Nucleus accumbens (tissue), 56 donors: ENCODE measurements around the gene GRIP1.

Experiments used
- DNase-seq, 56 donors: peaks; one replicate each; lab custom pipeline; 2025; lab: John Stamatoyannopoulos, UW

The GRIP1 gene

GRCh38 chr12:66653796-66654195 is 25.1 kb downstream of the GRIP1 start:
- no peak for DNase-seq

DNA sequence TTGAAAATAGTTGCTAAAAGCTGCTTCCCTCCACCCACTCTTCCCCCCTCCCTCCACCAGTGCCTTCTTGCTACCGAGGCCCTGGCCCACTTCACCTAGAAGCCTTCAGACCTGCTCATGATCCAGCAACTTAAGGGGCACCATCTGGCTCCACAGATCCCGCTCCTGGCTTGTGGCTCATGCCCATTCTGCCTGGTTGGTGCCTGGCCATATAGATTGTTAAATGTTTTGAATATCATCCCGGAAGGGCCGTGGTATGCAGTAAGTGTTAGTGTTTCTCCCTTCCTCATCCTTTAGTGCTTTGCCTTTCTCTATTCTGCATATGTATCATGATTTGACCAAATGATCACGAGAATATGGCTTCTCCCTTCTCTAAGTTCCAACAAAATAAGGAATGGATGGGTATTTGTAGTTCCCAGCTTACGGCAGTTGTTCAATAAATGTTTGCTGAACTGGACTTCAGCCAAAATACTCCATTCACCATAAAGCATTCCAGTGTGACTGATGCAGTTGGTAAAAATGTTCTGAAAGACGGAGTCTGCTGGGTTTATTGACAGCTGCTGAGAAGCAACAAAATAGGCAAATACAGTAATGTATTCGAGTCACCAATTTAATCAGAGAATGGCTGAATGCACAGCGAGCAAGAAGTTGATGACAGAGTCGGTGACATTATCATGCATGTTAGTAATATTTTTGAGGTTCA is 30.7 kb downstream of the GRIP1 start:
- DNase-seq: no peak

DNA sequence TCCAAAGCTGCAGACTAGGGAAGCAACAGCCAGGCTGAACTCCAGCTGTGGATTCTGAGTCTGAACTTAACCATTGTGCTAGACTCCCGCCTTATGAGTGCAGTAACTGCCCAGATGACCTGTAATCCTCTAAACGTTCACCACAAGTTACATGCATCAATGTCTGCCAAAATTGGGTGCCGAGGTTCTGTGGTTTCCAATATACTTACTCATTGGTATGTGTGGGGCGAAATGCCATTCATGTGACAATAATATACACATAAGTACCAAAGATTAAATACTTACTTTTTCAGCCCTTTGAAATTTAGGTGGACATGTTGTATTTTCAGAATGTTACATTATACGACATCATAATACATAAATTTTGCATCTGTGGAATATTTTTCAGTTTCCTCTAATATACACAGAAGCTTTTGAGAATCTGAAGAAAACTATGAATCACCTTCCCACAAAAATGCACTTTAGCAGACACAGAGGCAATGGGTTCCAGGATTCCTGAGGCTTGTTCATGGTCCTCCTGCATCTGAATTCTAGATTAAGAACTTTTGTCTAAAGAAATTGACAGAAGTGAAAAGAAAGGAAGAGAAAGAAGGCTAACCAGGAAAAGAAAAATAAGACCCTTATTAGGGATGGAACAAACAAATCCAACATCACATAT is 31.7 kb downstream of the GRIP1 start:
- no peak for DNase-seq

DNA sequence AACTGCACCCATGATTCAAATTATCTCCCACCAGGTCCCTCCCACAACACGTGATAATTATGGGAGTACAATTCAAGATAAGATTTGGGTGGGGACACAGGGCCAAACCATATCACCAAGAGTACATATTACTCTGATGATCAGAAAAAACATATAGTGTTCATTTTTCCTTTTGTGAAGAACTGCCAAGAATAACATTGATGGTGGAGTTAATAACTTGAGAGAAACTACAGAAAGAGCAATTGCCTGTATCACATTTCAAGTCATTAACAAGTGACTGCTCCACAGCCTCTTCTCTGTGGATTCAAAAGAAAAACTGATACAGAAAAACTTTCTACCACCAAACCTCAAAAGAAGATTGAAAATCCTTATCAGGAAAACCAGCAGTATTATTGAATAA is 34.7 kb downstream of the GRIP1 start:
- DNase-seq: no peak

GRCh38 chr12:66640691-66641460 is 38.0 kb downstream of the GRIP1 start:
- DNase-seq: no peak

DNA sequence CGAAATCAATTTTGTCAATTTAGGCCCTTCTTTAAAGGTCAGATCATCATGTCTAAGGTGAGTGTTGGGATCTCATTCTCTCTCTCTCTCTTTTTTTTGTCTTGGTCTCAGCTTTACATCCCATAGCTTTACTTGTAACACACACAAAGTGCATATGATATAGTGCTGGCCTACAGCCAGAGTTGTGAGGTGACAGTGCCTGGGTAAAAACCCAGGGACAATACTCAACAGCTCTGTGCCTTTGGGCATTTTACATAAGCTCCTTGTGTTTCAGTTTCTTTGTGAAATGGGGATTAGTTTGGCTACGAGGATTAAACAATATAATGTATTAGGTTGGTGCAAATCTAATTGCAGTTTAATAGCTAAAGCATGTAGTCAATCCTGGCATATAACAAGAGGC is 40.2 kb downstream of the GRIP1 start:
- DNase-seq: no peak

- DNase-seq: no peak
Measured at GRCh38 chr12:66637699-66638301, 41.1 kb downstream of the GRIP1 start.

DNA sequence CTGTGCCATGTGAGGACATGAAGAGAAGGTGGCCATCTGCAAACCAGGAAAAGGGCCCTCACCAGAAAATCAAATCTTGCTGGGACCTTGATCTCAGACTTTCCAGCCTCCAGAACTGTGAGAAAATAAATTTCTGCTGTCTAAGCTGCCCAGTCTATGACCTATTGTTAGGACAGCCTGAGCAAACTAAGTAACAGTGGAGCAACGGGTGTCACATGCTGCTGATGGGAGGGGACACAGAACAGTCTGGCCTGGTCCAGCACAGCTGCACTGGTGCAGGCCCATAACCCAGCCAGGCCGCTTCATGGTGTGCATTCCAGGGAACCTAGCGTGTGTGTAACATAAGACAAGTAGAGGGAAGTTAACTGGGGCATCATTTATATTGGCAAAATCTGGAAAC is 42.1 kb downstream of the GRIP1 start:
- peak in 52 of 56 donors; percentile 6 to 86 (median 62) for DNase-seq

- no peak for DNase-seq
Measured at GRCh38 chr12:66633676-66634075, 45.2 kb downstream of the GRIP1 start.

DNA sequence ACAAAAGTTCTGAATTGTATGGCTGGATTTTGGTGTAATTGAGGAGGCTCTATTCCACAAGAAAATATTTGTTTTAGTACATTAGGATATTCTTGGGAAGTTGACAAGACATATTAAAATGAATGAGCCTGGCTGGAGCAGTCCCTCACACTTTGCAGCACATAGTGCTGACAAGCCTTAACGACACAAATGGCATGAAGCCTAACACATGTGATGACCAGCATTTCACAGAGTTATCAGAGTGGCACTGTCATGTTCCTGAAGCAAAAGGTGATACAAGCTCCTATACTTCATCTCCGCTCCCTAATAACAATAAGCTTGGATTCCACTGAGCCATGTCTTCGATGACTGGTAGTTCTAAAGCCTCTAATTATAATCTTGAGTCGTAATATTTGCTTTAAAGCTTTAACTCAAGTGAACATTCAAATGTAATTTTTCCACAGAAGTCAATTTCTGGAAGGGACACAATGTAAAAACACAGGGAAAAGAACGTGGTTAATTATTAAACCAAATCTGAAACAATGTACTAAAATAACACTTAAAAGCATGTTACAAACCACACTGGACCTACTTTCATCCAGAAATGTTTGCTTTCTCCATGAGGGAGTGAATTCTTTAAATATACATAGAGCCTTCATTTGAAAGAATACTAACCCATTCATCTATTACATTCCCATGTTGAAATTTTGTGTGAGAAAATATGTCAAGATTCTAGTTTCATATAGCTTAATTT is 49.6 kb downstream of the GRIP1 start:
- no peak for DNase-seq

GRCh38 chr12:66627988-66628317 is 50.9 kb downstream of the GRIP1 start:
- no peak for DNase-seq

- no peak for DNase-seq
Measured at GRCh38 chr12:66627270-66627987, 51.4 kb downstream of the GRIP1 start.

DNA sequence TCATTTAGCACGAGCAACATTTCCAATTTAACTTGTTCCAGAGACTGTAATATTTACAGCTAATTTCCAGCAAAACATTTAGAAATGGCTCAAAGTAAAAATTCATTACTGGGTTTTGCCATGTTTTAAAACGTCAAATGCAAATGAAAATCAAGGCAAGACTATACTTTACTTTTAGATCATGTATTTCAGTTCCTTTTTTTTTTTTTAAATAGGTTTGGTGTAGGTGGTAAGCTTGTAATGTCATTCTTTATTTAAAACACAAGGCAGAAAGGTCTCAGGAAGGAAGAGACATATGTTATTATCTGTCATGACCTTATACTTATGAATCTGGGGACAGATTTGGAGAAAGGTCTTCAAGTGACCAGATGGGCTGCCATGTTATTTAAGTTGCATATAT is 54.1 kb downstream of the GRIP1 start:
- no peak for DNase-seq

DNA sequence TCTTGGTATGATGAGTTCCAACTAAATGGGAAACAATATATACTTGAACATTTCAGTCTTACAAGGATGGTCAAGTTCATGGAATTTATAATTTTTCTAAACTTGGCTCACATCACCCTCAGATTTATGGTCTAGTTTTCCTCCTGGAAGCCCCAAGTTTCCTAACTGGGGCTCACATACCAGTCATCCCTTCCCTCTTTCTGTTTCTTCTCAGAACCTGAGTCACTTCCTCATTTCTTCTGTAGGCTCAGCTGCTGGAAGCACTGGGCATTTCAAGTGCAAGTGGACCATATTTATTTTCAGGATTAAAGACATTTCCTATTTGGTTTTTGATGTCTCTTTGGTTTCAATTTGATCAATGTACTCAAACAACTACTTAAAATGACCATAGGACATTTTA is 55.4 kb downstream of the GRIP1 start:
- no peak for DNase-seq

- DNase-seq: no peak
Measured at GRCh38 chr12:66620688-66621087, 58.2 kb downstream of the GRIP1 start.

- DNase-seq: no peak
Measured at GRCh38 chr12:66620026-66620425, 58.9 kb downstream of the GRIP1 start.

DNA sequence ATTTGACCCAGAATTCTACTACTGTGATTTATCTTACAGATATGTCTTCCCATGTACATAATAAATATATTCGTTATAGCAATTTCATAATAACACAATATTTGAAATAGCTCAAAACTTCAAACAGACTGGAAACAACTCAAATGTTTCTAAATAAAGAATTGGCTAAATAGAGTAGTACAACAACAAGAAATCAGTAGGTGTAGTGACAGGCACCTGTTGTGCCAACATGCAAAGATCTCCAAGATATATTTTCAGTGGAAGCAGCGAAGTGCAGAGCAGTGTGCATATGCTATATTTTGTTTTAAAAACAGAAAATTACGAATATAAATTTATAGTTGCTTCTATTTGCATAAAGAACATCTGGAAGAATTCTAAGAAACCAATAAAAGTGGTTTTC is 60.9 kb downstream of the GRIP1 start:
- DNase-seq: no peak

DNA sequence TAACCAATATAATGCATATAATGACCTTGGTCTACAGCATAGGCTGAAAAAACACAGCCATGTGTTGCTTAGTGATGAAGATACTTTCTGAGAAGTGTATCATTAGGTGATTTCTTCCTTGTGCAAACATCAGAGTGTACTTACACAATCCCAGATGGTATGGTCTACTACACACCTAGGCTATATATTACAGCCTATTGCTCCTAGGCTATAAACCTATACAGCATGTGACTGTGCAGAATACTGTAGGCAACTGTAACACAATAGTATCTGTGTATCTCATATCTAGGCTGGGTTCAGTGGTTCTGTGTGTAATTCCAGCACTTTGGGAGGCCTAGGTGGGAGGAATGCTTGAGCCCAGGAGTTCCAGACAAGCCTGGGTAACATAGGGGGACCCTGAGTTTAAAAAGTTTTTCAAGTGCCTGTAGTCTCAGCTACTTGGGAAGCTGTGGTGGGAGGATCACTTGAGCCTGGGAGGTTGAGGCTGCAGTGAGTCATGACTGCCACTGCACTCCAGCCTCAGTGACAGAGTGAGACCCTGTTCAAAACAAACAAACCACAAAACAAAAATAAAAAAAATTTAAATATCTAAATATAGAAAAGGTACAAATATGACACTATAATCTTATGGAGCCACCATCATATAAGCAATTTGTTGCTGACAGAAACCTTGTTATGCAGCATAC is 66.6 kb downstream of the GRIP1 start:
- DNase-seq: no peak

- no peak for DNase-seq
Measured at GRCh38 chr12:66607147-66607546, 71.7 kb downstream of the GRIP1 start.
